Lung microvascular endothelial cell (primary cell): ENCODE data around the gene LRCH1. TPM values are rescaled to one million over a fixed set of nuclear protein-coding genes. Genes with fewer than 3 reads are reported as not detected.
"Not testable (repeated sequence)": the region's sequence is repeated elsewhere in the genome, so short reads cannot be mapped to it uniquely, and the experiment has no call there.

Experiments
- DNase-seq, 2 donors: peaks; one replicate each; pipeline versions ENCODE4 v3.0.0 to v3.0.0-alpha.2; 2010; ENCODE audit warnings: low read depth in 2 of 2
- total RNA-seq: library from RNA; depleted of rRNA; stranded (reverse); fragments of >200 nt; gene quantifications from 2 replicates; pipeline ENCODE4 v1.2.1, GENCODE V29; 2014

LRCH1 gene
- total RNA-seq, 1 donor from 2014 or later: 11.5 TPM

DNA sequence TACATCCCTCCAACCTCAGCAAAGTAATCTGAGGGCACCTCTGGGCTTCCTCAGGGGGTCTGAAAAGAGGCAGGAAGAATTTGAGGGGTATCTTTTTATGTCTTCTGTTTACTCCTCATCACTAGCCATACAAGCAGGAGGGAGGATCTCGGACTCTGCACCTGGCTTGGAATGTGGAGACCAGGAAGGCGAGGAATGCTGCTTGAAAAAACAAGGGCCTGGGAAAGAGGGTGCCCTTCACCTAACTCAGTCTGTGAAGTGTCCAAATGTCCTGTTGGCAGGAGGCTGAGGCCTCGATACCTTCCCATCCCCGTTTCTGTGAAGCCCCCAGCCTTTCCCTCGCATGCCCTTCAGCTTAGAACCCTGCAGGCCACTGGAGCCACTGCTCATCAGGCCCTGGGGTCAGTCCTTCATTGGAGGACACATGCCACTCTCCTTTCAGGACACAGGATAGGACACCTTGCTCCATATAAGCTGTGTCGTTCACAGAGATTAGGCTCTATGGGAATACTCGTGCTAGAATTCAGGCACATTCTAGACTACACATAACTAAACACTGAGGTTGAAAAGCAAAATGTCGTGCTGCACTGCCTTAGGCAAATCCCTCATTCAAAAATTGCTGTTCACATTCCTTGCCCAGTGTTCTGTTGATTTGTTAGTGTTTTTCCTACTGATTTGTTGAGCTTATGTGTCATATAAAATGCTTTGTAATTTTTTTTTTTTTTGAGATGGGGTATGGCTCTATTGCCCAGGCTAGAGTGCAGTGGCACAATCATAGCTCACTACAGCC, 194.3 kb downstream of the LRCH1 start:
- no peak for DNase-seq

GRCh38 chr13:46748300-46748699, 195.3 kb downstream of the LRCH1 start:
- DNase-seq: no peak

DNA sequence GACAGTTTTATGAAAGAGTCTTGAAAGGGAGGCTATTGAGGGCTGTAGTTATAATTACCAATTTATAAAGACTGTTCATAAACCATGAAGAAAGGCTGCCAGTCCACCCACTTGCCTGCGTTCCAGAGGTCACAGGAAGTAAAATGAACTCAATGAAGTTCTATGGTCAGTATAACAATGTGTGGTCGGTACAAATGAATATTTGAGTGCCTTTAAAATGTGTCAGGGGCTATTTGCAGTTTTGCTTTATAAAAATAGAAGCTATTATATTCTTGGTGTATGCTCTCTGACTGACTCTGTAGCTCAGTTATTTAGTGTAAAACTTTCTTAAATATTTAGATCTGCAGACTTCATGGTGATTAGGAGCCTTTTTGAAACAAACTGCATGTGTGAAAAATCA, 197.0 kb downstream of the LRCH1 start:
- DNase-seq: peak; percentile 15 to 32

GRCh38 chr13:46751811-46752635, 199.1 kb downstream of the LRCH1 start:
- peak; percentile 19 to 81 for DNase-seq

- no peak for DNase-seq
Measured at GRCh38 chr13:46753137-46753536, 200.2 kb downstream of the LRCH1 start.

GRCh38 chr13:46753917-46754316, 200.9 kb downstream of the LRCH1 start:
- DNase-seq: no peak

GRCh38 chr13:46754812-46755211, 201.8 kb downstream of the LRCH1 start:
- DNase-seq: no peak

DNA sequence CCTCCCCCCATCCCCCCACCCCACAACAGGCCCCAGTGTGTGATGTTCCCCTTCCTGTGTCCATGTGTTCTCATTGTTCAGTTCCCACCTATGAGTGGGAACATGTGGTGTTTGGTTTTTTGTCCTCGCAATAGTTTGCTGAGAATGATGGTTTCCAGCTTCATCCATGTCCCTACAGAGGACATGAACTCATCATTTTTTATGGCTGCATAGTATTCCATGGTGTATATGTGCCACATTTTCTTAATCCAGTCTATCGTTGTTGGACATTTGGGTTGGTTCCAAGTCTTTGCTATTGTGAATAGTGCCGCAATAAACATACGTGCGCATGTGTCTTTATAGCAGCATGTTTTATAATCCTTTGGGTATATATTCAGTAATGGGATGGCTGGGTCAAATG, 202.5 kb downstream of the LRCH1 start:
- DNase-seq: not testable (repeated sequence)

GRCh38 chr13:46756977-46757376, 204.0 kb downstream of the LRCH1 start:
- no peak for DNase-seq

DNA sequence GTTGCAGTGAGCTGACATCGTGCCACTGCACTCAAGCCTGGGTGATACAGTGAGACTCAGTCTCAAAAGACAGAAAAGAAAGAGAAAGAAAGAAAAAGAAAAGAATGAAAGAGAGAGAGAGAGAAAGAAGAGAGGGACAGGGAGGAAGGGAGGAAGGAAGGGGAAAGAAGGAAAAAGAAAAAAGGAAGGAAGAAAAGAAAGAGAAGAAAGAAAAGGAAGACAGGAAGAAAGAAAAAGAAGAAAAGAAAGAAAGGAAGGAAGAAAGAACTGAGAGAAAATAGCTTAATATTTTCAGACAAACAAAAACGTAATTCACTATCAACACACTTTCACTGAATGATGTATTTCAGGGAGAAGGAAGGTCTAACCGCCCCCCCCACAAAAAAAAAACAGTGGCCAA, 204.7 kb downstream of the LRCH1 start:
- no peak for DNase-seq

DNA sequence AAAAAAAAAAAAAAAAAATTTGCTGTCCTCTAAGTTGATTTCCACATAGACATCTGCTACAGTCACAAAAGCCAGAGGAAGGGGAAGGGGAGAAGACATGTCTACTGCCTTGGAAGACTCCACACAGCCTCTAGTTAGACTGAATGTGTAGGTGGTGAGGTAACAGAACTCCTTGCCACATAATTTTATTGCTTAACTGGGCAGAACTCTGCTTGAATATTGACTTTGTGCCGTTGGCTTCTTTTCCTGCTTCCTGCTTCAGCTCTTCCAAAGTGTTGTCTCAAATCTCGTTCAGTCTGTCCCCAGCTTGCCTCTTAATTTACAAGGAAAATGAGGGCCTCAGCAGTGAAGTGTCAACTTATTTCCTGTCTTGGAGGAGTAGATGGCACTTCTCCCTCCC, 206.9 kb downstream of the LRCH1 start:
- DNase-seq: no peak

DNA sequence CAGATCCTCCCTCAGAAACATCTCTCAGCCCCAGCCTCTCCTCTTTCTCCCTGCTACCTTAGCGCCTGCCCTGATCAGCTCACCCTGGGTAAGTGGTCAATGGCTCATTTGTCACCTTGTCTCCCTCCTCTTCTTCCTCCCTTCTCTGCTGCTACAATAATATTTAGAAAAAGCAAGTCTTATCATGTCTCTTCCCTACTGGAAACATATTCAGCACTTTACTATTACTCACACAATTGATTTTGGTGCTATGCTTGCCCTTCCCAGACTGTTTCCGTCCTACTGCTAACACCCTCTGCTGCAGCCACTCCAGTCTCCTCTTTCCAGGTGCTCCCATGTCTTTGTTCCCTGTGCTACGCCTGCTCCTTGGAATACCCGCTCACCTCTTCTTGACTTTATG, 208.2 kb downstream of the LRCH1 start:
- no peak for DNase-seq

DNA sequence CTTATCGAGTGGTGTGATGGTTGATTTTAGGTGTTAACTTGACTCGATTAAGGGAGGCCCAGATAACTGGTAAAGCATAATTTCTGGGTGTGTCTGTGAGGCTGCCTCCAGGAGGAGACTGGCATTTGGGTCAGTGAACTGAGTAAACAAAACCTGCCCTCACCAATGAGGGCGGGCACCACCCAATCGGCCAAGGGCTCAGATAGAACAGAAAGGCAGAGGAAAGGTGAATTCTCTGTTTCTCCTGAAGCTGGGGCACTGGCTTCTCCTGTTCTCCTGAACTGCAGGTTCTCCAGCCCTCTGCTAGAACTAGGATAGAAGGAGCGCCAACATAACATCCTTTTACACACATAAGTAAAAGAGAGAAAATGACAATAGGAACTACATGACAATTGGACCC, 208.9 kb downstream of the LRCH1 start:
- DNase-seq: no peak

- not testable (repeated sequence) for DNase-seq
Measured at GRCh38 chr13:46769925-46770324, 217.0 kb downstream of the LRCH1 start.

DNA sequence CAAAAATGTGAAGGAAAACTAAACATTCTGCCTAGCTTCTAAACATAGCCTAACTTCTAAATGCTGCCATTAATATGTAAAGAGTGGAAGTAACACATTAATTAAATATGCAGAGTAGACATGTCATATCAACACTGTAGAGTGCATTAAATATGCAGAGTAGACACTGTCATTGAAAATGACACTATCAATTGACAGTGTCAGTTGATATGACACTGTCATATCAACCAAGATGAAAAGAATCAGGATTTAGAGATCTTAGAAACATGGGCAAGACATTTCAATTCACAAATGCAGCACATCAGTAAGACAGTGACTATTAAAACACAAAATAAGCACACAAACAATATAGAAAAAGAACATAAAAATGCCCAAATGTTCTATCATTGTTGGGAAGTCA, 218.7 kb downstream of the LRCH1 start:
- no peak for DNase-seq

DNA sequence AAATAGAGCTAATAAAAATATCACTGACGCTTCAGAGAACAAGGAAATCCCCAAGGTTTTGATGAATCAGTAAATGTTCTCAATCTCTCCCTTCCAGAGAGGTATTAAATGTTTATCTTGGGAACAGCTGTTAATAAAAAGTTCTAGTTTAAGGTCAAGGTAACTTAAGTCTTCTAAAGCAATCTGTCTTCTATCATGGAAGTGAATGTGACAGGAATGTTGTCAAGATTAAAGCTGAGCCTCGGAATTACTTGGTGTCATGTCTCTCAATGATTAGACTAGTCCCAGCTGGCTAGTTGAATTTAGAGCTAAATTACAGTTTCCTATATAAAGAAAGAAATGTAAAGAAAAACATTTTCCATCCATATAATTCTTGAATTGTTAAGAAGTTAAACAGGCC, 220.6 kb downstream of the LRCH1 start:
- no peak for DNase-seq

DNA sequence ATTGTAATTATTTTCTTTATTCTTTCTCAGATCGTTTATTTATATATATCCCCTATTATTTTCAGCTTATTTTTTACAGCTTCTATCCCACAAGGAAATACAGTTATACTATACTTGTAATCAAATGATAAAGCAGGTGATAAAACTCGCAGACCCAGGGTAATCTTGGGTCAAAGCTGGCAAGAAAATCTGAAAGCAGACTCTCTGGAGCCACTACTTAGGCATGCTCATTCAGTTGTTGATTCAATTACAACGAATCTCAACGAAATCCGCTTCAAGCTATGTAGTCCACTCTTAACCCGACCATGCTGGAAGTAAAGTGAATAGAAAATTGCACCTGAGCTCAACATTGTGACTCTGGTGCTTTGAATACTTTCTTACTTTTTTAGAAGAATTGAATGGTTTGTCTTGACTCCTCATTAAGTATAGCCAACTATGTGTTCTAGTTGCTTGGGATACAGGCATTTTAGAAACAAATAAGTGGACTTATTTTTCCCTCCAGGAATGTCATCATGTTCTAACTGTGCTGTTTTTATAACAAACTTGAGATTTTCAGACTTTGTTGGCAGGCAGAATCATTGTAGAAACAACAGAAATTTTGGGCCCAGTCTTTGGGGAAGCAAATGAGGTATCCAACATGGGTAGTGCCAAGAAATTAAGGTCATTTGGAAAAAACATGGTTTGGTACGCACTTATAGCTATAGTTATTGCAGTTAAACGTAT, 222.6 kb downstream of the LRCH1 start:
- DNase-seq: no peak

DNA sequence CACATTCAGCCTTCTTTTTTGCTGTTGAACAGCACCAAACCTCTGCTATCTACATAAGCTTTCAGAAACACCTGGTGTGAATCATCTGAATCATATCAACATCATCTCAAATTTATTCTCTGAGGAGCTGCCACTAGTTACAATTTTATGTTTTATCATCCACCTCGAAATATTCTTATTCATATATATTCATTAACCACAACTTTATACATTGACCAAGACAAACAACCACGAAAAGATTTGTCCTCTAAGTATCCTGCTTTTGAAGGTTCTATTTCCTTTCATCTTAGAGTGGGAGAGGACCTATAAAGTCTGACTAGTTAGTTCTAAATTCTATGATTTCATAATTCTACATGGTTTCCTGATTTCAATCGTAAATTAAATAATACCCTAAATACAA, 225.1 kb downstream of the LRCH1 start:
- no peak for DNase-seq

- DNase-seq: peak; percentile 26 to 87
Measured at GRCh38 chr13:46778890-46779289, 225.9 kb downstream of the LRCH1 start.

- no peak for DNase-seq
Measured at GRCh38 chr13:46782066-46782465, 229.1 kb downstream of the LRCH1 start.

GRCh38 chr13:46782691-46783090, 229.7 kb downstream of the LRCH1 start:
- DNase-seq: no peak

DNA sequence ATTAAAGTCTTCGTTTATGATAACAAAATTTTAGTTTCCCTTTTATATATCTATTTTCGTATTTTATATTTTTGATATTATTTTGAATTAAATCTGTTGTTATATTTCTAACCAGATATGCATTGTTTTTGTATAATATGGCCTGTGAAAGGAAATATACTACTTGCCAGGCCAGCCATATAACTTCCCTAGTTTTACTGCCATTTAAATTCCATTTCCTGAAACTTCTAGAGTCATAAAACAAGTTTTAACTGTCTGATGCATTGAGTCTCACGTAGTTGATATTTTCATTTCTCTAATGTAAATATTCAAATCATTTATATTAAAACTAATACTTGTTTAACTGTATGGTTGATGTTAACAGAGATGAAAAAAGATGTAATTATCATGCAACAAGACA, 230.5 kb downstream of the LRCH1 start:
- no peak for DNase-seq
